ENCODE results near the gene CCDC9.
A peak's percentile ranks its signal among the peaks of the same experiment; 100 is the strongest.
"Not testable (repeated sequence)": the region's sequence is repeated elsewhere in the genome, so short reads cannot be mapped to it uniquely, and the experiment has no call there.

CCDC9 gene

DNA sequence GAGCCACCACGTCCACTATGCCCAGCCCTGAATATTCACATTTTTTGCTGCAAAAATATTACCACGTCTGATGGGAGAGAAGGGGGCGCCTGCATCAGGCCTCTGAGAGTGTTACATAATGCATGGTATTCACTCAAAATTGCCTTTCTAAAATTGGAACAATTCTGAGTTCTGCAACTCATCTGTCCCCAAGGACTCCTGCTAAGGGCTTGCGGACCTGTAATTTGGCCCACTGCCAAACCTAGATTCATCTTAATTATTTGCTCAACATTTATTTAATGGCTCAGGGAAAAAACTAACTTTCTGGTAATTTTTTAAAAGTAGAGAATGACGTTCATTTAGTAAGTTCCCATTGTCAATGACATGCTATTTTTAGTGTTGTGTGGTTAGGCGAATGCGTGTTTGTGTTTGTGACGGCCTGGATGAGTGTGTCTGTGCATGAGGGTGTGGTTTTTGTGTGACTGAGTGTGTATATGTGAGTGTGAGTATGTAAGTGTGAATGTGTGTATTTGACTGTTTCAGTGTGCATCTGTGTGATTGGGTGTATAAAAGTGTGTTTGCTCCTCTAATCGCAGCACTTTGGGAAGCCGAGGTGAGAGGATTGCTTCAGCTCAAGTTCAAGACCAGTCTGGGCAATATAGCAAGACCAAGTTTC lies 27.2 kb downstream of the CCDC9 start:
- H3K4me3 ChIP-seq (ENCODE audit: low read length): no peak overlapping the region
- no peak for DNase-seq (ENCODE audit: low read depth)
- TF ChIP-seq, protein P1, sequence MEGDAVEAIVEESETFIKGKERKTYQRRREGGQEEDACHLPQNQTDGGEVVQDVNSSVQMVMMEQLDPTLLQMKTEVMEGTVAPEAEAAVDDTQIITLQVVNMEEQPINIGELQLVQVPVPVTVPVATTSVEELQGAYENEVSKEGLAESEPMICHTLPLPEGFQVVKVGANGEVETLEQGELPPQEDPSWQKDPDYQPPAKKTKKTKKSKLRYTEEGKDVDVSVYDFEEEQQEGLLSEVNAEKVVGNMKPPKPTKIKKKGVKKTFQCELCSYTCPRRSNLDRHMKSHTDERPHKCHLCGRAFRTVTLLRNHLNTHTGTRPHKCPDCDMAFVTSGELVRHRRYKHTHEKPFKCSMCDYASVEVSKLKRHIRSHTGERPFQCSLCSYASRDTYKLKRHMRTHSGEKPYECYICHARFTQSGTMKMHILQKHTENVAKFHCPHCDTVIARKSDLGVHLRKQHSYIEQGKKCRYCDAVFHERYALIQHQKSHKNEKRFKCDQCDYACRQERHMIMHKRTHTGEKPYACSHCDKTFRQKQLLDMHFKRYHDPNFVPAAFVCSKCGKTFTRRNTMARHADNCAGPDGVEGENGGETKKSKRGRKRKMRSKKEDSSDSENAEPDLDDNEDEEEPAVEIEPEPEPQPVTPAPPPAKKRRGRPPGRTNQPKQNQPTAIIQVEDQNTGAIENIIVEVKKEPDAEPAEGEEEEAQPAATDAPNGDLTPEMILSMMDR (conservative IDR thresholded peaks at IDR 0.05; ENCODE audit: low read length): no peak

DNA sequence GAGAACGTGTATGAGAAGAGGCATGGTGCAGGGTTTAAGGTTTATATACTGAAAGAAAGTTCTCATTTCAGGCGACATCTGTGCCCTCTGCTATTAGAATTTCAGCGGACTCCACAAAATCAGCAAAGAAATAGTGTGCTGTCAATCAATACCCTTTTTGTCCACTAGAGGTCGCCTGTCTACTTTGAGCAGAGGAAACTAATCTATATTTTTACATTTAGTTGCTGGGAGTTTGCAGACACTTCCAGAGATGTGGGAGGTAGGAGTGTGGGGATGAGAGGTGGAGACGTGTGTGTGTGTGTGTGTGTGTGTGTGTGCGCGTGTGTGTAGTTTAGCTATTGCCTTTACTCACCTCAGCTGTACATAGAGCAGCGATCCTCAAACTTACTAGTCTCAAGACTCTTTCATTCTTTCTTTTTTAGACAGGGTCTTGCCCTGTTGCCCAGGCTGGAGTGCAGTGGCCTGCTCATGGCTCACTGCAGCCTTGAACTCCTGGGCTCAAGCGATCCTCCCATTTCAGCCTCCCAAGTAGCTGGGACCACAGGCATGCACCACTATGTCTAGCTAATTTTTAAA lies 28.1 kb downstream of the CCDC9 start:
- DNase-seq (ENCODE audit: low read depth): peak; percentile 62
- TF ChIP-seq, protein P1 (conservative IDR thresholded peaks at IDR 0.05; ENCODE audit: low read length): peak; percentile 92
- H3K4me3 ChIP-seq (ENCODE audit: low read length): no peak overlapping the region

DNA sequence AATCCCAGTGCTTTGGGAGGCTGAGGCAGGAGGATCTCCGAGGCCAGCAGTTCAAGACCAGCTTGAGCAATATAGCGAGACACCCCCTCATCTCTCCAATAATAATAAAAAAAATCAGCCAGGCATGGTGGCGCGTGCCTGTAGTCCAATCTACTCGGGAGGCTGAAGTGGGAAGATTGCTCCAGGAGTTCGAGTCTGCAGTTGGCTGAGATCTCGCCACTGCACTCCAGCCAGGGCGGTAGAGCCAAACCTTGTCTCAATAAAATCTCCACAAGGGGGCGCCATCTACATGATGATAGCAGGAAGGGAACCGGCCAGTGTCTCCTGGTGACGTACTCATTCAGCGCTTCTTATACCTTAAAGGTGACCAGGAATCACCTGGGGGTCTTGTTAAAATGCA lies 39.7 kb downstream of the CCDC9 start:
- TF ChIP-seq, protein P1 (conservative IDR thresholded peaks at IDR 0.05; ENCODE audit: low read length): peak; percentile 78
- DNase-seq (ENCODE audit: low read depth): peak; percentile 69

DNA sequence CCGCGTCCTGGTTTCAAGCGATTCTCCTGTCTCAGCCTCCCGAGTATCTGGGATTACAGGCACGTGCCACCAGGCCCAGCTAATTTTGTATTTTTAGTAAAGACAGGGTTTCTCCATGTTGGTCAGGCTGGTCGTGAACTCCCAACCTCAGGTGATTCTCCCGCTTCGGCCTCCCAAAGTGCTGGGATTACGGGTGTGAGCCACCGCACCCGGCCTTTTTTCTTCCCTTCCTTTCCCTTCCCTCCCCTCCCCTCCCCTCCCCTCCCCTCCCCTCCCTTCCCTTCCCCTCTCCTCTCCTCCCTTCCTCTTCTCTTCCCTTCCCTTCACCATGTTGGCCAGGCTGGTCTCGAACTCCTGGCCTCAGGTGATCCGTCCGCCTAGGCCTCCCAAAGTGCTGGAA lies 44.5 kb downstream of the CCDC9 start:
- not testable (repeated sequence) for DNase-seq (ENCODE audit: low read depth); H3K4me3 ChIP-seq (ENCODE audit: low read length)

More for the DNA sequence above, 39.7 kb downstream of the CCDC9 start:
- H3K4me3 ChIP-seq (ENCODE audit: low read length): no peak overlapping the region

DNA sequence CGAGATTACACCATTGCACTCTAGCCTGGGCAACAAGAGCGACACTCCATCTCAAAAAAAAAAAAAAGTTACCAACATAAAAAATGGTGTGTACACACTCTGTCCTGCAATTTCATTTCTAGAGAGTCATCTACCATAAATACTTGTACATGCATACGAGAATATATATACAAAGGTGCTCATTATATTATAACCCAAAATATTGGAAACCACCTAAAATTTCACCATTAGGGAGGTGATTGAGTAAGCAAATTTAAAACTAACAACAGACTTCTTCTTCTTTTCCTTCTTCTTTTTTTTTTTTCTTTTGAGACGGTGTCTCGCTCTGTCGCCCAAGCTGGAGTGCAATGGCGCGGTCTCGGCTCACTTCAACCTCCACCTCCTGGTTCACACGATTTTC lies 45.9 kb downstream of the CCDC9 start:
- H3K4me3 ChIP-seq (ENCODE audit: low read length): no peak overlapping the region
- TF ChIP-seq, protein P1 (conservative IDR thresholded peaks at IDR 0.05; ENCODE audit: low read length): no peak
- DNase-seq (ENCODE audit: low read depth): no peak

DNA sequence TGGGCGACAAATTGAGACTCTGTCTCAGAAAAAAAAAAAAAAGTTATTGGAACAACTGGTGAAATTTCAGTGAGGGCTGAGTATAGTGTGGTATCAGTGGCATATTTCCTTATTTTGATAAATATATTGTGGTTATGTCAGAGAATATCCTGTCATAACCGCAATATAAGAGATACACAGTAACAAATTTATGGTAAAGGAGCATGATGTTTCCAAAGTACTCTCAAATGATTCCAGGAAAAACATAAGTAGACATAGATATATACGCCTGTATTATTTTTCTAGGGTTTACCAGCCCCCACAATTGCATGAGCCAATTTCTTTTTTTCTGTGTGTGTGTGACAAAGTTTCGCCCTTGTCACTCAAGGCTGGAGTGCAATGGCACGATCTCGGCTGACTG lies 47.6 kb downstream of the CCDC9 start:
- DNase-seq (ENCODE audit: low read depth): no peak
- H3K4me3 ChIP-seq (ENCODE audit: low read length): no peak overlapping the region
- TF ChIP-seq, protein P1 (conservative IDR thresholded peaks at IDR 0.05; ENCODE audit: low read length): no peak

DNA sequence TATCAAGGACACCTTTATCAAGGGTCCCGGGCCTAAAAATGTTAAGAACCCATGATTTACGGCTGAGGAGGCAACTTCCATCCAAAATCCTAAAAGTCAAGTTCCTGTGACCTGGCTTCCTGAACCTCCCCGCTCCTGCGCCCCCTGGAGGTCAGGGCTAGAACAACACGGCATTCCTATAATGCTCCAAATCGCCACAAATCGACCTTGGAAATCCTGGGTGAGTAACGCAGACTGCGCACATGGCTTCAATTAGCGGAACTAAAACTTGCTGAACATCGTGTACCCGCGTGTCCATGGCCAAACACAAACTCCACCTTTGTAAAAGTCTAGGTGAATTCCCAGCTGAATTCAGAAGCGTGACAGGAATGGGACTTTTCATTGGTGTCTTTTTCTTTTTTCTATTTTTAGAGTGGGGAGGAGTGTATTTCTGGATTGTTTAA lies 49.0 kb downstream of the CCDC9 start:
- DNase-seq (ENCODE audit: low read depth): peak; percentile 95
- TF ChIP-seq, protein P1 (conservative IDR thresholded peaks at IDR 0.05; ENCODE audit: low read length): peak; percentile 98
- no peak overlapping the region for H3K4me3 ChIP-seq (ENCODE audit: low read length)
